K562 (cell line): ENCODE data around the gene TSPAN32. TPM values are rescaled to one million over a fixed set of nuclear protein-coding genes. Genes with fewer than 3 reads are reported as not detected.

ENCODE experiments used
- ATAC-seq: fragments of 200-7000 bp; cut with Tn5 transposase; 3 replicates; pipeline ENCODE4 v1.9.1; 2020; ENCODE audit warnings: moderate library complexity
- BruUV-seq: library from RNA; stranded (reverse); fragments of 400-500 nt; replicated peaks from 2 replicates; lab custom pipeline; 2021; lab: Mats Ljungman, UMichigan
- CTCF ChIA-PET: fragments of 300-600 bp; formaldehyde crosslinking; extraction: SDS; loops from one replicate; lab custom pipeline; 2021; ENCODE audit warnings: low intra/inter-chr PET ratio; lab: Yijun Ruan, JAX
- POLR2A ChIA-PET: fragments of 300-600, 350-650 bp; sonication (Branson Sonifier 250); formaldehyde crosslinking; extraction: SDS; loops from one replicate; lab custom pipeline; 2021; ENCODE audit warnings: antibody characterized with exemption, inconsistent platforms; lab: Yijun Ruan, JAX
- DNase-seq, 4 experiments: peaks; one replicate each; pipeline versions ENCODE4 v3.0.0 to v3.0.0-alpha.2; 2011 to 2018; ENCODE audit warnings: low spot score in 3 of 4, mixed read lengths in 3 of 4; ENCODE audit errors: extremely low read depth in 1 of 4
- FAIRE-seq: peaks from 2 replicates; lab custom pipeline; 2011; peaks lifted over from hg19 to GRCh38; lab: Jason Lieb, UNC
- H2AFZ ChIP-seq: 2 replicates; pipeline ENCODE4 v1.6.0; 2011; ENCODE audit warnings: low read depth, low read length, control low read depth, inconsistent platforms
- H3K27ac ChIP-seq: fragments of 200-600 bp; 3 replicates; pipeline ENCODE4 v1.8.0; 2011; ENCODE audit warnings: low read depth, mild to moderate bottlenecking, control low read depth, inconsistent platforms, low read length, moderate library complexity, mixed read lengths; ENCODE audit errors: extremely low read depth
- H3K27me3 ChIP-seq, 2 experiments: fragments of 300-600 bp in 1 of 2; 2 replicates in 1 of 2; 3 replicates in 1 of 2; pipeline versions ENCODE4 v1.6.0 to v1.8.0; 2011; ENCODE audit warnings: inconsistent platforms in 2 of 2, low read length in 2 of 2, mild to moderate bottlenecking in 1 of 2, mixed read lengths in 1 of 2, moderate library complexity in 1 of 2; ENCODE audit not compliant: control insufficient read depth in 2 of 2, insufficient read depth in 2 of 2
- H3K36me3 ChIP-seq: fragments of 300-600 bp; 3 replicates; pipeline ENCODE4 v1.8.0; 2011; ENCODE audit warnings: mild to moderate bottlenecking, low read length, inconsistent platforms; ENCODE audit not compliant: control insufficient read depth, insufficient read depth
- H3K4me1 ChIP-seq, 2 experiments: fragments of 200-600 bp in 1 of 2; replicated peaks in 1 of 2; 2 replicates in 1 of 2; 3 replicates in 1 of 2; pipeline versions ENCODE4 v1.5.1 to v1.8.0; 2011; ENCODE audit warnings: inconsistent platforms in 2 of 2, low read length in 2 of 2, mild to moderate bottlenecking in 1 of 2, mixed read lengths in 1 of 2, moderate library complexity in 1 of 2; ENCODE audit not compliant: control insufficient read depth in 2 of 2, insufficient read depth in 2 of 2
- H3K4me2 ChIP-seq: 2 replicates; pipeline ENCODE4 v1.6.1; 2011; ENCODE audit warnings: low read length, control low read depth, inconsistent platforms, mixed read lengths; ENCODE audit not compliant: insufficient read depth
- H3K4me3 ChIP-seq: fragments of 200-600 bp; sonication (generic), shearing (Covaris generic); 2 replicates; pipeline ENCODE4 v1.5.1; 2016; ENCODE audit warnings: control low read depth, inconsistent platforms
- H3K79me2 ChIP-seq: fragments of 200-600 bp; 3 replicates; pipeline ENCODE4 v1.8.0; 2011; ENCODE audit warnings: low read length, inconsistent platforms; ENCODE audit not compliant: control insufficient read depth, insufficient read depth
- H3K9ac ChIP-seq, 2 experiments: 2 replicates each; pipeline versions ENCODE4 v1.6.0 to v1.6.1; 2011; ENCODE audit warnings: low read depth in 2 of 2, low read length in 2 of 2, control low read depth in 1 of 2, inconsistent platforms in 1 of 2, mild to moderate bottlenecking in 1 of 2, mixed read lengths in 1 of 2; ENCODE audit not compliant: insufficient read depth in 1 of 2
- H3K9me1 ChIP-seq: one replicate; pipeline ENCODE4 v1.6.0; 2011; ENCODE audit warnings: inconsistent platforms, mild to moderate bottlenecking, low read length, moderate library complexity; ENCODE audit not compliant: control insufficient read depth, insufficient read depth
- H3K9me3 ChIP-seq: replicated peaks from 2 replicates; pipeline ENCODE4 v1.5.1; 2011; ENCODE audit warnings: low read depth, low read length, inconsistent platforms; ENCODE audit not compliant: control insufficient read depth, insufficient read depth
- H4K20me1 ChIP-seq: replicated peaks from 2 replicates; pipeline ENCODE4 v1.6.1; 2011; ENCODE audit warnings: low read length, inconsistent platforms, mixed read lengths; ENCODE audit not compliant: control insufficient read depth, insufficient read depth
- CSDE1 ChIP-seq, 2 experiments: fragments of 450-650 bp; IDR thresholded peaks; 2 replicates each; pipeline ENCODE4 v1.6.1; 2016; ENCODE audit warnings: mild to moderate bottlenecking in 1 of 2
- GTF2E2 ChIP-seq: fragments of 200-800 bp; sonication (Bioruptor generic); IDR thresholded peaks from 2 replicates; pipeline ENCODE4 v1.6.1; 2016; ENCODE audit warnings: missing genetic modification characterization, missing compliant biosample characterization
- HNRNPLL ChIP-seq: fragments of 200-400 bp; formaldehyde crosslinking; IDR thresholded peaks from 2 replicates; pipeline ENCODE4 v1.6.1; 2017; ENCODE audit warnings: low read length, low read depth, mild to moderate bottlenecking; ENCODE audit not compliant: poor library complexity, severe bottlenecking
- LARP7 ChIP-seq: fragments of 450-650 bp; IDR thresholded peaks from 2 replicates; pipeline ENCODE4 v1.6.1; 2016
- MECOM ChIP-seq: fragments of 250-450 bp; sonication (Bioruptor Pico); IDR thresholded peaks from 2 replicates; pipeline ENCODE4 v1.8.0; 2022; ENCODE audit warnings: inconsistent platforms
- MXI1 ChIP-seq: IDR thresholded peaks from 2 replicates; pipeline ENCODE4 v1.6.1; 2011; ENCODE audit warnings: low read depth, mild to moderate bottlenecking, improper control_type of control experiment, low read length
- TAF7 ChIP-seq: fragments of 450-650 bp; IDR thresholded peaks from 2 replicates; pipeline ENCODE4 v1.6.1; 2016; ENCODE audit warnings: missing genetic modification characterization, missing compliant biosample characterization
- TBL1XR1 ChIP-seq, 2 experiments: IDR thresholded peaks; 2 replicates each; pipeline ENCODE4 v1.6.1; 2012; ENCODE audit warnings: improper control_type of control experiment in 2 of 2, low read length in 2 of 2, mild to moderate bottlenecking in 1 of 2
- TCF7 ChIP-seq: sonication (generic); IDR thresholded peaks from 2 replicates; pipeline ENCODE4 v1.6.1; 2016; ENCODE audit warnings: antibody characterized with exemption, borderline replicate concordance
- ZNF165 ChIP-seq: fragments of 250-450 bp; sonication (Bioruptor Pico); IDR thresholded peaks from 2 replicates; pipeline ENCODE4 v1.4.0; 2020; ENCODE audit warnings: borderline replicate concordance
- WGBS: fragments of 100-300 bp; shearing (Covaris generic); methylation state at CpG from one replicate; pipeline ENCODE4 v1.1.6; 2016; ENCODE audit warnings: low coverage, mixed read lengths; ENCODE audit not compliant: insufficient coverage; ENCODE audit errors: missing lambda C conversion rate; 5-methylcytosine and 5-hydroxymethylcytosine counted together
- in situ Hi-C: fragments of 300-500 bp; cut with MboI; formaldehyde crosslinking; loops from 4 replicates; pipeline ENCODE4 v1.15.0; 2018; ENCODE audit warnings: inconsistent platforms, mixed read lengths
- intact Hi-C: fragments of 100-400 bp; cut with micrococcal nuclease; formaldehyde crosslinking; loops from 2 replicates; pipeline ENCODE4 v1.14.2; 2022
- polyA plus RNA-seq, 8 experiments: library from polyadenylated mRNA; depleted of rRNA in 4 of 8; stranded (reverse) in 5 of 8; unstranded in 3 of 8; fragments of >200 nt; fragmentation: Nextera tagmentation in 2 of 8; fragmentation: Illumina TruSeq in 1 of 8; extraction: Ambion mirVana in 2 of 8; extraction: Trizol in 1 of 8; gene quantifications; 2 replicates each; pipeline versions ENCODE4 v1.2.1 to v1.2.3, GENCODE V29; 2011 to 2014; ENCODE audit warnings: inconsistent platforms in 1 of 8, missing spikeins in 1 of 8
- total RNA-seq, 7 experiments: library from RNA; depleted of rRNA in 6 of 7; stranded (reverse); fragments of >200 nt in 6 of 7; fragmentation: Illumina TruSeq in 2 of 7; extraction: Trizol in 2 of 7; gene quantifications; 2 replicates each; pipeline versions ENCODE4 v1.2.1 to v1.2.3, GENCODE V29; 2011 to 2021; ENCODE audit warnings: low replicate concordance in 1 of 7
- TF ChIP-seq, protein P1 (sequence below): fragments of 250-450 bp; sonication (Bioruptor Pico); IDR thresholded peaks from 2 replicates; pipeline ENCODE4 v1.4.0; 2020; ENCODE audit warnings: mild to moderate bottlenecking
- TF ChIP-seq, protein P2 (sequence below): fragments of 450-650 bp; IDR thresholded peaks from 2 replicates; pipeline ENCODE4 v1.6.1; 2016

TSPAN32 gene
- total and polyA plus RNA-seq, 9 of the 15 experiments (the other 6 are each of a cell fraction or from before 2014, with no cell fraction given): 0.21 to 7.3 (median 2.6) TPM

DNA sequence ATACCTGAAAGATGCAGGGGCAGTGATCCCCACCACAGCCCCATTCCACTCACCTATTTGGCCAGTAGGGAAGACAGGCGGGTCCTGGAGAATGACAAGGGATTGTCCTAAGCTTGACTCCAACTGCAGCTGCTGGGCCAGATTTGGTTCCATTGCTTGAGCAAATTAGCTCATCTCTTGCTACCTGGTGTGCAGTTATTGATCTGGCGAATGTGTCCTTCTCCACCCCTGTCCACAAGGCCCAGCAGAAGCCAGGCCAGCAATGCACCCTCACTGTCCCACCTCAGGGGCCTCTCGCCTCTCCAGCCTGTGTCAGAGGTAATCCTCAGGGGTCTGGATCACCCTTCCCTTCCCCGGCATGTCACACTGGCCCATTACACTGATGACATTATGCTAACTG, 23.3 kb downstream of the TSPAN32 start:
- no peaks in the 10 kb centered on the region for H3K36me3 ChIP-seq
- no peak for FAIRE-seq
- H3K4me3 ChIP-seq: no peak overlapping the region
- peaks cover 0 to 4% of the 10 kb centered on the region in 2 experiments; a peak in 2 of 5 replicates for H3K4me1 ChIP-seq
- in situ Hi-C loops: no loop called here
- CTCF ChIA-PET: interaction anchor here (0.9 kb wide), 1 partner anchor 13 kb away, joined by 3 read pairs; no protein-coding TSS in a partner anchor
- no peak overlapping the region for H2AFZ ChIP-seq
- no TSS peak for BruUV-seq
- H4K20me1 ChIP-seq: no peaks in the 10 kb centered on the region
- TF ChIP-seq, protein P1, sequence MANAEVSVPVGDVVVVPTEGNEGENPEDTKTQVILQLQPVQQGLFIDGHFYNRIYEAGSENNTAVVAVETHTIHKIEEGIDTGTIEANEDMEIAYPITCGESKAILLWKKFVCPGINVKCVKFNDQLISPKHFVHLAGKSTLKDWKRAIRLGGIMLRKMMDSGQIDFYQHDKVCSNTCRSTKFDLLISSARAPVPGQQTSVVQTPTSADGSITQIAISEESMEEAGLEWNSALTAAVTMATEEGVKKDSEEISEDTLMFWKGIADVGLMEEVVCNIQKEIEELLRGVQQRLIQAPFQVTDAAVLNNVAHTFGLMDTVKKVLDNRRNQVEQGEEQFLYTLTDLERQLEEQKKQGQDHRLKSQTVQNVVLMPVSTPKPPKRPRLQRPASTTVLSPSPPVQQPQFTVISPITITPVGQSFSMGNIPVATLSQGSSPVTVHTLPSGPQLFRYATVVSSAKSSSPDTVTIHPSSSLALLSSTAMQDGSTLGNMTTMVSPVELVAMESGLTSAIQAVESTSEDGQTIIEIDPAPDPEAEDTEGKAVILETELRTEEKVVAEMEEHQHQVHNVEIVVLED (CRISPR knock-in tag): no peak
- TF ChIP-seq LARP7: no peak
- no peak for TF ChIP-seq MXI1
- no peak for TF ChIP-seq MECOM (CRISPR knock-in tag)
- TF ChIP-seq, protein P2, sequence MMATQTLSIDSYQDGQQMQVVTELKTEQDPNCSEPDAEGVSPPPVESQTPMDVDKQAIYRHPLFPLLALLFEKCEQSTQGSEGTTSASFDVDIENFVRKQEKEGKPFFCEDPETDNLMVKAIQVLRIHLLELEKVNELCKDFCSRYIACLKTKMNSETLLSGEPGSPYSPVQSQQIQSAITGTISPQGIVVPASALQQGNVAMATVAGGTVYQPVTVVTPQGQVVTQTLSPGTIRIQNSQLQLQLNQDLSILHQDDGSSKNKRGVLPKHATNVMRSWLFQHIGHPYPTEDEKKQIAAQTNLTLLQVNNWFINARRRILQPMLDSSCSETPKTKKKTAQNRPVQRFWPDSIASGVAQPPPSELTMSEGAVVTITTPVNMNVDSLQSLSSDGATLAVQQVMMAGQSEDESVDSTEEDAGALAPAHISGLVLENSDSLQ: no peak
- TF ChIP-seq TAF7 (tag): no peak
- no peak for TF ChIP-seq GTF2E2
- no peak for TF ChIP-seq ZNF165
- no peak for TF ChIP-seq HNRNPLL
- TF ChIP-seq CSDE1 (IDR thresholded peaks at IDR 0.05): no peak
- no peak for TF ChIP-seq TCF7
- TF ChIP-seq TBL1XR1 (IDR thresholded peaks at IDR 0.05; ENCODE audit: low read length in 2 of 2): no peak
- TF ChIP-seq, all 486 proteins: peak for 0
- DNase-seq: no peak
- Histone ChIP-seq H3K9ac (no peak overlapping the region), H3K27ac (no peak overlapping the region), H3K79me2 (no peaks in the 10 kb centered on the region), H3K27me3 (peaks cover 32 to 60% of the 10 kb centered on the region in 2 experiments; a peak in 4 of 5 replicates), H3K9me1 (no peaks in the 10 kb centered on the region), H3K9me3 (no peaks in the 10 kb centered on the region), H3K4me2 (no peak overlapping the region)
- 12% methylated on average over 4 of the region's 4 CpGs for WGBS
- ATAC-seq: no peak
- intact Hi-C loops: no loop called here
- POLR2A ChIA-PET: no interaction called here
